Natural killer cell (primary cell): ENCODE results near the gene NHERF1. TPM values are rescaled to one million over a fixed set of nuclear protein-coding genes. Genes with fewer than 3 reads are reported as not detected.

Experiments used
- ATAC-seq, 3 donors: fragments of 150-1000 bp in 2 of 3; fragments of 200-7000 bp in 1 of 3; cut with Tn5 transposase; 1 replicate in 1 of 3; 2 replicates in 2 of 3; pipeline ENCODE4 v1.10.0; 2021; ENCODE audit warnings: mild to moderate bottlenecking in 2 of 3, moderate library complexity in 2 of 3
- DNase-seq, 2 donors: peaks; one replicate each; pipeline versions ENCODE4 v3.0.0 to v3.0.0-alpha.2; 2013 to 2021; ENCODE audit warnings: mixed read lengths in 1 of 2
- H3K27ac ChIP-seq: one replicate; pipeline ENCODE4 v1.5.1; 2013; ENCODE audit warnings: mild to moderate bottlenecking, low read length
- H3K27me3 ChIP-seq: one replicate; pipeline ENCODE4 v1.6.1; 2013; ENCODE audit warnings: low read length; ENCODE audit not compliant: control insufficient read depth, insufficient read depth
- H3K36me3 ChIP-seq: one replicate; pipeline ENCODE4 v1.6.1; 2013; ENCODE audit warnings: low read length; ENCODE audit not compliant: control insufficient read depth, insufficient read depth
- H3K4me1 ChIP-seq: one replicate; pipeline ENCODE4 v1.6.1; 2013; ENCODE audit warnings: low read length; ENCODE audit not compliant: control insufficient read depth, insufficient read depth
- H3K4me3 ChIP-seq: one replicate; pipeline ENCODE4 v1.5.1; 2013; ENCODE audit warnings: low read length
- H3K9me3 ChIP-seq: one replicate; pipeline ENCODE4 v1.6.1; 2013; ENCODE audit warnings: low read length; ENCODE audit not compliant: control insufficient read depth, insufficient read depth
- H3K27ac Mint-ChIP-seq, 2 donors: one replicate each; pipeline ENCODE4 v1.8.0; 2022; ENCODE audit warnings: mild to moderate bottlenecking in 2 of 2, mixed read lengths in 2 of 2, moderate library complexity in 1 of 2
- H3K27me3 Mint-ChIP-seq, 2 donors: one replicate each; pipeline ENCODE4 v1.8.0; 2022; ENCODE audit warnings: low read depth in 2 of 2, mixed read lengths in 2 of 2
- H3K36me3 Mint-ChIP-seq: one replicate; pipeline ENCODE4 v1.8.0; 2022; ENCODE audit warnings: mixed read lengths
- H3K4me1 Mint-ChIP-seq, 2 donors: one replicate each; pipeline ENCODE4 v1.8.0; 2022; ENCODE audit warnings: mixed read lengths in 2 of 2
- H3K4me3 Mint-ChIP-seq: one replicate; pipeline ENCODE4 v1.8.0; 2022; ENCODE audit warnings: mild to moderate bottlenecking, moderate library complexity, mixed read lengths
- H3K9me3 Mint-ChIP-seq, 2 donors: one replicate each; pipeline ENCODE4 v1.8.0; 2022; ENCODE audit warnings: mixed read lengths in 2 of 2
- CTCF ChIP-seq: fragments of 200-600 bp; IDR thresholded peaks from one replicate; pipeline ENCODE4 v1.8.0; 2022; ENCODE audit warnings: antibody characterized with exemption
- WGBS: methylation state at CpG from one replicate; pipeline ENCODE4 v1.1.7; 2013; ENCODE audit warnings: missing lambda C conversion rate; ENCODE audit not compliant: insufficient coverage; 5-methylcytosine and 5-hydroxymethylcytosine counted together
- intact Hi-C: fragments of 100-400 bp; cut with micrococcal nuclease; formaldehyde crosslinking; loops from one replicate; pipeline ENCODE4 v1.14.2; 2022
- total RNA-seq, 4 donors: library from RNA; stranded (reverse); fragments of 120-200 nt in 1 of 4; gene quantifications; one replicate each; pipeline versions ENCODE4 v1.2.3 to v1.2.4, GENCODE V29; 2013 to 2022

Gene NHERF1
- total RNA-seq, 3 donors from 2014 or later (not counting 1 experiment from before 2014, with no cell fraction given), result 323 to 372 (median 362) TPM

GRCh38 chr17:74790161-74791058, 42.0 kb downstream of the NHERF1 start:
- TF ChIP-seq CTCF, result no peak
- H3K4me1 ChIP-seq, result peaks cover 31% of the 10 kb centered on the region
- H3K4me3 ChIP-seq, result no peak overlapping the region
- DNase-seq (peak in 1 of 2 donors; percentile 33), ATAC-seq (no peak)
- Mint-ChIP-seq H3K27me3 (no peaks in the 10 kb centered on the region), H3K4me1 (peaks cover 12 to 25% of the 10 kb centered on the region in 2 donors), H3K4me3 (no peak overlapping the region), H3K9me3 (no peaks in the 10 kb centered on the region), H3K36me3 (no peaks in the 10 kb centered on the region), H3K27ac (no peak overlapping the region)
- H3K27ac ChIP-seq, result no peak overlapping the region
- intact Hi-C loops, result loop anchor here (1.0 to 2.0 kb wide), 2 partner anchors 72 to 170 kb away; no protein-coding TSS in a partner anchor
- H3K9me3 ChIP-seq, result no peaks in the 10 kb centered on the region
- no peaks in the 10 kb centered on the region for H3K27me3 ChIP-seq
- H3K36me3 ChIP-seq, result peaks cover 42% of the 10 kb centered on the region
- 76% methylated on average over 20 of the region's 21 CpGs for WGBS

- no peaks in the 10 kb centered on the region for H3K36me3 Mint-ChIP-seq
- H3K4me1 ChIP-seq, result peaks cover 21% of the 10 kb centered on the region
- ATAC-seq (no peak), DNase-seq (no peak)
- H3K27ac ChIP-seq, result no peak overlapping the region
- WGBS, result 94% methylated on average over 12 of the region's 12 CpGs
- H3K36me3 ChIP-seq, result peaks cover 48% of the 10 kb centered on the region
- H3K27me3 ChIP-seq, result no peaks in the 10 kb centered on the region
- H3K9me3 ChIP-seq, result no peaks in the 10 kb centered on the region
- intact Hi-C loops, result no loop called here
- H3K27me3 Mint-ChIP-seq, result no peaks in the 10 kb centered on the region
- peaks cover 12 to 16% of the 10 kb centered on the region in 2 donors for H3K4me1 Mint-ChIP-seq
- H3K27ac Mint-ChIP-seq, result no peak overlapping the region
- TF ChIP-seq CTCF, result no peak
- no peak overlapping the region for H3K4me3 Mint-ChIP-seq
- no peak overlapping the region for H3K4me3 ChIP-seq
- H3K9me3 Mint-ChIP-seq, result no peaks in the 10 kb centered on the region
These were observed 44.2 kb downstream of the NHERF1 start for GRCh38 chr17:74792586-74793105.

- Mint-ChIP-seq H3K9me3 (no peaks in the 10 kb centered on the region), H3K27ac (no peak overlapping the region)
- WGBS, result 93% methylated on average over 18 of the region's 18 CpGs
These were observed 47.0 kb downstream of the NHERF1 start for GRCh38 chr17:74795327-74796020.

More at GRCh38 chr17:74795327-74796020, 47.0 kb downstream of the NHERF1 start:
- peaks cover 52% of the 10 kb centered on the region for H3K36me3 ChIP-seq
- no peaks in the 10 kb centered on the region for H3K27me3 ChIP-seq
- peaks cover 14% of the 10 kb centered on the region for H3K4me1 ChIP-seq
- DNase-seq, result no peak
- no peaks in the 10 kb centered on the region for H3K27me3 Mint-ChIP-seq
- no peak for ATAC-seq
- H3K9me3 ChIP-seq, result no peaks in the 10 kb centered on the region
- H3K4me3 ChIP-seq, result no peak overlapping the region
- no peaks in the 10 kb centered on the region for H3K36me3 Mint-ChIP-seq
- intact Hi-C loops, result no loop called here
- TF ChIP-seq CTCF, result no peak
- peaks cover 10 to 13% of the 10 kb centered on the region in 2 donors for H3K4me1 Mint-ChIP-seq
- H3K4me3 Mint-ChIP-seq, result no peak overlapping the region
- H3K27ac ChIP-seq, result no peak overlapping the region
